NCI-H345 treated with DMSO at 0.1 percent for 48 hours (cell line): ENCODE data around the gene PLD5.
"Not testable (repeated sequence)": the region's sequence is repeated elsewhere in the genome, so short reads cannot be mapped to it uniquely, and the experiment has no call there.

Experiments
- DNase-seq: peaks from one replicate; lab custom pipeline; 2025; ENCODE audit not compliant: unreplicated experiment; lab: John Stamatoyannopoulos, UW

Gene PLD5

DNA sequence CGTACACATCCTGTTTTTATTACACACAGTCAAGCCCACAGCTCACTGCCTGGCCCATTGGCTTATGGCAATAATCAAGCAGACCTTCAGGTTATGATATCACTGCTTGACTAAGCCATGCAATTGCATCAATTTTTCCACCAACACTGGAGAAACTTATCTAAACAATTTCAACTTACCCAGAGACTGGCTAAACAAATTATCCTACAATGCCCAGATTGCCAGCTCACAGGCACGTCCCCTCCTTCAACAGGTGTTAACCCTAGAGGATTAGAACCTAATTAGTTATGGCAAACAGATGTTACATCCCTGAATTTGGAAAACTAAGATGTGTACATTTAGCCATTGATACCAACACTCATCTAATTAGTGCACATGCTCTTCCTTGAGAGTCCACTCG lies 310.0 kb downstream of the PLD5 start:
- DNase-seq, result not testable (repeated sequence)

- not testable (repeated sequence) for DNase-seq
Measured at GRCh38 chr1:242212961-242213360, 311.5 kb downstream of the PLD5 start.

GRCh38 chr1:242212401-242212800 lies 312.1 kb downstream of the PLD5 start:
- no peak for DNase-seq

- no peak for DNase-seq
Measured at GRCh38 chr1:242211254-242212022, 313.1 kb downstream of the PLD5 start.

DNA sequence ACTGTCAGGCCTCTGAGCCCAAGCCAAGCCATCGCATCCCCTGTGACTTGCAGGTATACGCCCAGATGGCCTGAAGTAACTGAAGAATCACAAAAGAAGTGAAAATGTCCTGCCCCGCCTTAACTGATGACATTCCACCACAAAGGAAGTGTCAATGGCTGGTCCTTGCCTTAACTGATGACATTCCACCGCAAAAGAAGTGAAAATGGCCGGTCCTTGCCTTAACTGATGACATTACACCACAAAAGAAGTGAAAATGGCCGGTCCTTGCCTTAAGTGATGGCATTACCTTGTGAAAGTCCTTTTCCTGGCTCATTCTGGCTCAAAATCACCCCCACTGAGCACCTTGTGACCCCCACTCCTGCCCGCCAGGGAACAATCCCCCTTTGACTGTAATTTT lies 314.2 kb downstream of the PLD5 start:
- not testable (repeated sequence) for DNase-seq

GRCh38 chr1:242209063-242209462 lies 315.4 kb downstream of the PLD5 start:
- DNase-seq, result no peak

GRCh38 chr1:242208021-242208420 lies 316.5 kb downstream of the PLD5 start:
- no peak for DNase-seq

- no peak for DNase-seq
Measured at GRCh38 chr1:242206994-242207393, 317.5 kb downstream of the PLD5 start.

GRCh38 chr1:242205622-242206489 lies 318.6 kb downstream of the PLD5 start:
- no peak for DNase-seq

- no peak for DNase-seq
Measured at GRCh38 chr1:242203262-242203661, 321.2 kb downstream of the PLD5 start.

GRCh38 chr1:242201090-242201489 lies 323.4 kb downstream of the PLD5 start:
- DNase-seq, result no peak

DNA sequence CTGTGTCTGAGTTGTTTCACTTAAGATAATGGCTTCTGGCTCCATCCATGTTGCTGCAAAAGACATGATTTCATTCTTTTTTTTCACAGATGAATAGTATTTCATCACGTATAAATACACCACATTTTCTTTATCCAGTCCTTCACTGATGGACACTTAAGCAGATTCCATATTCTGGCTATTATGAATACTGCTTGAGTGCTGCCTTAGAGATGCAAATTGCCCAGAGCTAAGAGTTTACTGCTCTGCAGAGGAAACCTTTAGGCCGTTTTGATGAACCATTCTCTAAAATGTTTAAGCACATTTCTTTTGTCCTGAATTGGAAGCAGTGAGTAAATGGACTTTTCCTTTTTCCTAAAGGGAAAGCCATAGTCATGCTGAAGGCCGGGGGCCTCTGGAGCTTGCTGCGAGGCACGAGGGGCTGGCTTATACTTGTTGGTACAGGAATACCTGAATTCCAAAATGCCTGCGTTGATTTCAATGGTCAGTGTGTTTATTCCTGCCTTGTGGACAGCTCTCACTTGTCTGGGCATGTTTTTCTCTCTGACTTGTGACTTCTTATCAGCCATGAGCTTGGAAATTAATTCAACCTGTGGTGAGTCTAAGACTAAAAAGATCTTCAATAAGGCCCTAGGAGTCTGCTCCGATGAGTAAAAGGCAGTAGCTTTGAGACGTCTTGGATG lies 324.6 kb downstream of the PLD5 start:
- no peak for DNase-seq

GRCh38 chr1:242197907-242198820 lies 326.3 kb downstream of the PLD5 start:
- no peak for DNase-seq

DNA sequence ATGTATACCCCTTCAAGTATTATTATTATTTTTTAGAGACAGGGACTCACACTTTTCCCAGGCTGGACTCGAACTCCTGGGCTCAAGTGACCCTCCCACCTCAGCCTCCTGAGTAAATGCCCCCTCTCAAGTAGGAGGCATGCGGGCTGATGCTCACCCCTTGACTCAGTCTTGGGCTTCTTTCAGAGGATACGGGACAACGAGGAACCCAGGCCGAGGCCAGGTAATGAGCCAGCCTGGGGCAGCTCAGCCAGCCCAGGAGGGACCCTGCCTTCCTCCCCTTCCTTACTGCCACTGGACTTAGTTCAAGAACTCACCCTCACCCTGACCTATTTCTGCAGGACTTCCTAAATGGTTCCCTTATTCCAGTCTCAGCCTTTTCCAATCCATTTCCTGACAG lies 327.6 kb downstream of the PLD5 start:
- no peak for DNase-seq

DNA sequence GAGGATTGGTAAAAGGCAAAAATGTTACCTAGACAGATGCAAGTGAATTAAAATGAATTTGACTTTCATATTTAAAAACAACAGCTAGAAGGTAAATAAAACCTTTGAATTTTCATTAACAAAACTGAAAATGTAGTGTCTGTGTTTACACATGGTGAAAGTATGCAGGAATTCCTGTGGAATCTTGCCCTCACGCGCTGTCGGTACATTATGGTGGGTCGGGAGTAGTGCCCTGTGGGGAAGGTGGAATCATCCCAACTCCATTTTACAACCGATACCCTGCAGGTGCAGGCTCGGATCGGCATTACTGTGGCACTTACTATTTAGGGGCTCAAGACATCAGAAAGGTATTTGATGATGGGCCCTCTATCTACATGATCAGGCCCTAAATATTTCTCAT lies 328.4 kb downstream of the PLD5 start:
- DNase-seq, result no peak

GRCh38 chr1:242189591-242189990 lies 334.9 kb downstream of the PLD5 start:
- DNase-seq, result no peak

- no peak for DNase-seq
Measured at GRCh38 chr1:242187816-242188215, 336.7 kb downstream of the PLD5 start.

GRCh38 chr1:242187171-242187570 lies 337.3 kb downstream of the PLD5 start:
- DNase-seq, result no peak

DNA sequence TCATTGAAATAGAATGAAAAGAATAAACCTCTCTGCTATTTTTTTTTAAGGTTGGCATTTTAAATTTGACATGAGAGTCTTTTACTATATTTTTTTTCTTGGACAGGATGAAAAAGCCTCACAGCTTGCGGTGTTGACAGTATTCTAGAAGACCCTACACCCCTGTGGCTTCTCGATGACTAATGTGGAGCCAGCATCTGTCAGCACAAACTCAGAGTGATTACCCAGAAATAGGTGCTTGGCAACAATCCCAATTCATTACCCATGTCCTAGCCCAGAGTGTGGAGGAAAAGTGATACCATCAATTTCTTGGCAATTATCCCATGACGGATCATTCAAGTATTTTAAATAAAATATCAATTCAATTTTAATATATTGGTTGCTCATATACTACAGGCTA lies 338.8 kb downstream of the PLD5 start:
- DNase-seq, result peak; percentile 78

DNA sequence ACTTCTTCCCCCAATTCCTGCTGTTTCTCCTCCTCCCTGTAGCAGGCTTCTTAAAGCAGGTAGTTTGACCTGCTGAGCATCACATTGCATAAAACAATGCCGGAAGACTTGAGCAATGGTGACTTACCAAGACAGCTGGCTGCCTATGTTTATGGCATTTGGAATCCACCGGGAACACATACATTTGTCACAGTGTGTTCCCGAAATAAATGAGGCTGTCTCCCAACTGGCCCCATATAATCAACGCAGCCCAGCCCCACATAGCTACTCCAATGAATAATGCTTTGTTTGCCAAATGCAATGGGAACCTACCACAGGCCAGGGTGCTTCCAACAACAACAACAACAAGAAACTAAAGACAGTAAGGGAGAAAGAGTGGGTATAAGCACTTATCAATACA lies 339.5 kb downstream of the PLD5 start:
- DNase-seq, result peak; percentile 23

GRCh38 chr1:242179767-242180166 lies 344.7 kb downstream of the PLD5 start:
- not testable (repeated sequence) for DNase-seq
